ENCODE measurements around the gene ANXA11.

The ANXA11 gene

DNA sequence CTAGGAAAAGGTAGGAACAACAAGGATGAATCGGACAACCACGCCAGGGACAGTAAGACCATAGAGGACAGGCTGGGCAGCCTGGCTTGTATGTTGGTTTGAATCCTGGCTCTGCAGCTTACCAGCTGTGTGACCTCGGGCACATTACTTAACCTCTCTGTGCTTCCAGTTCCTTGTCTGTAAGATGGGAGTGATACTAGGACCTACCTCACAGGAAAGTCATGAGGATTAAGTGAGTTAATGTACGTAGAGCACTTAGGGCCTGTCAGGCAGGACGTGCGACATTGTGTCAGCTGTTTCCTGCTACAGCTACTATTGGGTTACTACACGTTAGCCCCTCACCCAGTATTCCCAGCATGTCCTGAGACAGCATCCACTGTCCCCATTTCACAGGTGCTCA, 40.7 kb downstream of the ANXA11 start:
- DNase-seq = no peak

DNA sequence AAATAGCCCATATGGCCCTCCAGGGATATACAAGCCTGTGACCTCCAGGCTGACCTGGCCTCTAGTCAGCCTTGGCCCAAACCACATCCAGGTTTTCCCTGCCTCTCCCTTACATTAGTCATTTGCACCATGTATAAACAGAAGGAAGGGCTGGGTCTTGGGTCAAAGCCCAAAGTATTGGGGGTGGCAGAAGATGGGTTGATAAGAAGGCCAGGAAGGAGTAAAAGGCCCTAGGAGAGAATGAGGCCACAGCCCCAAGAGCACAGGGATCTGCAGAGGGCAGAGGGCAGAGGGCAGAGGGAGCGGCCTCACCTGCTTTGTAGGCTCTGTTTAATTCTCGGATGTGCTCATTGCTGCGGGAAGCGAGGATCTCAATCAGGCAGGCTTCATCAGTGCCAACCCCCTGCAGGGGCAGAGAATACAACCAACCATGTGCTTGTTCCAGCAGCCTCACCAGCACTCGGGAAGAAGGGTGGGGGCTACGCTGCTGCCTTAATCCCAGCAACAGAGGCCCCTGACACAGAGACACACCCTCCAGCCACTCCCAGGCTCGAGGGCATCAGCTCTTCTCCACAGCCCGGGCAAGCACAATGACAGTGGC, 41.5 kb downstream of the ANXA11 start:
- no peak for DNase-seq

DNA sequence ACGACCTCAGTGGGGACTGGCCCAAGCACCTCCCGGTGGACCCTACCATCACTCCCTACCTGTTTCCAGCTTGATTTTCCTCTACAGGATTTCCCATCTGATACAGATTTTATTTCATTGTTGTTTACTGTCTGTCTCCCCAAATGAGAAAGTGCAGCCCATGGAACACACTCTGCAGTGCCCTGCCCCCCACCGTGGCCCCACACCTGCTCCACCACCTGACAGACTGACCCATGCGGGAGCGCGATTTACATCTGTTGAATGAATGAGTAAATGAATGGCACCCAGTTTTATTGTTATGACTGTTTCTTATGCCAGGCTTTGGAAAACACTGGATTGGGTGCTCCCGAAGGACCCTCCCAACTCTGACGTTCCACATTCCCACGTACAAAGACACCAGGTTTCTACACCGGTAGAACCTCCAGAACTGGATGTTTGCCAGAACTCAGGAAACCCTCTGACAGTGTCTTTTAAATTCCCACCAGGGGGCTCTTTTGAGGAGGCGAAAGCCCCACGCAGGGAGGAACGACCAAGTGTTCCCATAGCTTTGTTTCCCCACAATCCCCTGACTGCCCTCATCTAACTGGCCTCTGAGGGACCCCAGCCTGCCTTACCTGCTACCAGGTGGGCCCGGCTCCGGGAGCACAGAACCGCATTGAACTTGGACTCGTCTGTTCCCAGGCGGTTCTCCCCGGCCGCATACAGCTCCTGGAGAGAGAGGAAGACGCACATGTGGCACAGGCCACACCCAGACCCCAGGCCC, 43.8 kb downstream of the ANXA11 start:
- DNase-seq = peak; percentile 9

DNA sequence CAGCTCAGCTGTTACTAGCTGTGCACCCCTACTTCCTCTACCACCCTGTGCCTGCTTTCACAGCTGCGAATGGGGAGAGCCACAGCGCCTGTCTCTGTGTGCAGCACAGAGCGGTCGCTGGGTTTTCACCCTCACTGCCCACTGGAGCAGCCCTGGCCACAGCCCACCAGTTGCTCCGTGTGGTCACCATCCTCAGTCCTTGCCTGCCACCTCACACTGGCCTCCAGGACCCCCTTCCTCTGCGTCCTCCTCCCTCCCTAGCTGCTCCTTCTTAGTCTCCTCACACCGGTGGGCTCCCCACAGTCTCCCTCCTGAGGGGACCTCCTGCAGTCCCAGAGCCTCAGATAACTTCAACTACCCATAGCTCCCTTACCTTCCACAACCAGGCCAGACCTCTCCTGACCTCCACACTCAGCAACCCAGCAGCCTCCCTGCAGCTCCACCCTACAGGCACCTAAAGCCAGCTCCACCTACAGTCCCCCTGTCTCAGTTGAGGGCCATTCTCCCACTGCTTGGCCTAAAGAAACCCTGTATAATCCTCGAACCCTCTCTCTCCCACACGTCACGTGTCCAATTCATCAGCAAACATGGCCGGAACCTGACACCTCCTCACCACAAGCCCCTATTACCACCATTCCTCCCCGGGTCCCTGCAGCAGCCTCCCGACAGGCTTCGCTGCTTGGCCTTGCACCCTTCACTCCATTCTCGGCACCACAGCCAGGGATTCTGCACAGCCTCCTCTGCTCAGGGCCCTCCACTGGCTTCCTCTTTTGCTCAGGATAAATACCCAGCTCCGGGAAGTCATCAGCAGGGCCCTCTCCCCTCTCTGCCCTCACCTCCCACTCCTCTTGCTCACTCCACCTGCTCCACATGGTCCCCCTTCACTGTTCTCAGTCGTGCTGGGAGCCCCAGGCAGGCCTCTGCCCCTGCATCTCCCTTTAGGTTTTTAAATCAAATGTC, 44.7 kb downstream of the ANXA11 start:
- DNase-seq = no peak

DNA sequence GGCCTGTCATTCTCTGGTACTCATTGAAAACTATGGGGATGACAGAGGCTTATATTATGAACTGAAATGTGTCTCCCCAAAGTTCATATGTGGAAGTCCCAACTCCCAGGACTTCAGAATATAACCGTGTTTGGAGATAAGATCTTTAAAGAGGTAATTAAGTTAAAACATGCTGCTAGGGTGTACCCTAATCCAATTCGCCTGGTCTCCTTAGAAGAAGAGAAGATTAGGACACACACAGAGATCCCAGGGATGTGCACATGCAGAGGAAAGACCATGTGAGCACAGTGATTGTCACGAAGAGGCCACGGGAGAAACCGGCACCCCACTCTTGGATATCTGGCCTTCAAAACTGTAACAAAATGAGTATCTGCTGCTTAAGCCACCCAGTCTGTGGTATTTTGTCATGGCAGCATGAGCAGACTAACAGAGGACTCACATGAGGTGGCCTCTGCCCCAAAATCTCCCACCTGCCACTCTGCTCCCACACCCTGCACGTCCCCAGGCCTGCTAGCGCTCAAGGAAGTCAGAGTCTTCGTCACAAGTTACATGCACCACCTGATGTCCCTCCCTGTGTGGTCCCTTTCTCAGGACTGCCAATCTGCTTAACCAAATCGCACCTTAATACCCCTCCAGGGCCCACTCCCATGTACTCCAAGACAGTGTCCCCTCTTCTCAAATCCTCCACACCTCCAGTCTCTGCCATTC, 46.0 kb downstream of the ANXA11 start:
- no peak for DNase-seq

DNA sequence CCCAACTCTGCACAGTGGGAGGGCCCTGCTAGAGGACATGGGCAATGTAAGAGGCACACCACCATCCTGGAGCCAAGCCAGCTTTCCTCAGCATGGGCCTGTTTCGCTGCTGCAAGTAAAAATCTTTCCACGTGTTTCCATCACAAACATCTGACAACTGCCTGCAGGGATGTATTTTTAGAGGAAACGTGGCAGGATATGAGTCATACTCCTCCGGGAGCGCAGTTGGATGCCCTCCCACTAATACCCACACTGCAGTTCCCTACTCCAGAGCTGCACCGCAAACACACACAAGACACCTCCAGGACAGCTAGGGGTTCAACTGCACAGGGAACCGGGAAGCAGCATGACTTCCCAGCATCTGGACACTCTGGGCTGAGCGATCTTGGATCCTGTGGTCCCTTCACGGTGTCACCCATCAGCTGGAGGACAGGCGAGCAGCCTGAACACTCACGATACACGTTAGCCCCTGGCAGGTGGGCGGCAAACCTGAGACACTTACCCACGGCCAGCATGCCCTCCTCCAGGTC, 46.7 kb downstream of the ANXA11 start:
- peak; percentile 24 for DNase-seq

DNA sequence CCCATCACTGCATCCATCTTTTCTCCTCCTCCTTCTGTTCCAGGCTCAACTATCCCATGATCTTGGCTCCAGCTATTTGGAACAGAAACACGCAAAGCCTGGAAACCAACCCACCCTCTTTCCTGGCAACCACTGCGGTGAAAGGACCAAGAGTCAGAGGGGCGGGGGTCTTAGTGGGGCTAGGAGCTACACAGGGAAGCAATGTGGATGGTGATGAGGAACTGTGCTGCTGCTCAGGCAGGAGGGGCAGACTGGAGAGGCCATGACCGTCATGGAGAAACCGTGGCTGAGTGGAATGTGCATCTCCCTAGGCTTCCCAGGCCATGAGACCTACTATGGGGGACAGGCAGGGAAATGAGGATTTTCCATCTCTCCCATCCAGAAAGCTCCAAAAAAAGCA, 47.2 kb downstream of the ANXA11 start:
- no peak for DNase-seq

DNA sequence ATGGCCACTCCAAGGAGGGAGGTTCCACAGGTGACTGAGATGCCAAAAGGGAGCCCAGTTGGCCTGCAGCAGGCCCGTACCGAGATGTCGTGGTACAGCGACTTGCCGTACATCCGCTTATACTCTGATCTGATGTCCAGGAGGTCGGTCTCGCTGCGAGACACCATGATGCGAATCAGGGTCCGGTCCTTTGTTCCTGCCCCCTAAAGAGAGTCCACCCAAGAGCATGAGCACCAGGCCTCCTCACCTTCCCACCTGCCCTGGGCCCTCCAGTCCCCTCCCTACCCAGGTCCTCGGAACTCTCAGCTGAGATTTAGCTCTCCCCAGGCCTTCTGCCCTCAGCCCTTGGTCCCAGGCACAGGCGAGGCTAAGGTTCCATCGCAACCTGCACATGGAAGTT, 47.8 kb downstream of the ANXA11 start:
- DNase-seq = no peak

DNA sequence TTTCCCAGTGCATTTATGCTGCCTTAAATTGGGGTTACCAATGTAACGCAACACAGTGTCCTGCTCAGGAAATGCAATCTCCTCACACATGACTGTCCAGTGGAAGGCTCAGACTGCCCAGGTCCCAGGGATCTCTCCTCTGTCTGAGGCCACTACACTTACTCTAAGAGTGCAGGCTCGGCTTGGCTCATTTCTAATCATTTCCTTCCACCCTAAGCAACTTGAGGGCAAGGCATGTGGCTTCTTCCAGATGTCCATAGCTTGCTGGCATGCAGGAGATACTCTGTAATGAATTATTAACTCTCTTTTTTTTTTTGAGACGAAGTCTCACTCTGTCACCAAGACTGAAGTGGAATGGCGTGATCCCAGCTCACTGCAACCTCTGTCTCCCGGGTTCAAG, 49.1 kb downstream of the ANXA11 start:
- no peak for DNase-seq

DNA sequence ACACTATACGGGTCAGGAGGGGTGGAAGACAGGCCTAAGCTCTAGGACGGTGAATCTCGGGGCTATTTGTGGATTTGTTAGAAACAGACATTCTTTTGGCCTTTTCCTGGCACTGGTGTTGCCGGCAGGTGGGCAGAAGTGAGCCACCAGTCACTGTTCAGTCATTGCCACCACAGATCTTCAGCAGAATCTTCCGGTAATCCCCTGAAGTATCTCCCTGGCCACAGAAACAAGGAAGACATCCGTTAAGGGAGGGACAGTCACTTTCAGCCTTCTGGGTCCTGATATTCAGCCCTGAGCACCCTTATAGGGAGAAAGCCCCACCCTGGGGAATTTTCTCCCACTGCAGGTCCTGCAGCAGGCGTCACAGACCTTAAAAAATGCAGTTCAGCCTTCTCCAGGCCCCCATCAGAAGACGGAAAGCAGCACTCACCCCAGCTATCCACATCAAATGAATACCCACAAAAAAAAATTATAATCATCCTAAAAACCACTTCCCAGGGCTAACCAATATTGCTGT, 49.6 kb downstream of the ANXA11 start:
- DNase-seq = no peak

DNA sequence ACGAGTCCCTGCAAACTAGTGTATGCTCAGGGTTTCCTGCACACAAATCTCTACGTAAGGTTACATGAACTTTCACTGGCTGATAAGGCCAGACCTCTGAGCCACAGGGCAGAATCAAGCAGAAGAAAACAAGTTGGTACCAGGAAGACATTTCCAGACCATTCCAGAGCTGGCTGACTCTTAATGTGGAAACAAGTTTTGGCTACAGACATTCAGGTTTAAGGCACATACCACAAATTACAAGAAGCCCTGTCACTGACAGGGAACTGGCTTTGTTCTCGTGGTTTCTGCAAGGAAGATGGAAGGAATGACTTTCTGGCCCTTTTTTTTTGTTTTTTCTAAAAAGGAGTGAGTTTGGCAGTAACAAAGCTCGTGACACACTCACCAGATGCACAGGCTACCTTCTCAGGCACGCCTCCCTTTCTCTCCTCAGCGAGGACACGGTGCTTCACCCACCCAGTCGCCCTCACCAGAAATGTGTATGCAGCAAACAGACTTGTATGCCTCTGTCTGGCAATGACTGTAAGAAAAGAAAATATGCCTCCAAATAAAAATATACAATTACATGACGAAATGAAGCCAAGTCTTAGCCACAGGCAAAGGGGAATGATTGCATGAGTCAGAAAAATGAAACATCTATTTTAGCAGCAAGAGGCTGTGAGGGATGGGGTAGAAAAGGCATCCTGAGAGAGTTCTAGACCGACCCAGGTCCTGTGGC, 50.2 kb downstream of the ANXA11 start:
- DNase-seq = no peak

DNA sequence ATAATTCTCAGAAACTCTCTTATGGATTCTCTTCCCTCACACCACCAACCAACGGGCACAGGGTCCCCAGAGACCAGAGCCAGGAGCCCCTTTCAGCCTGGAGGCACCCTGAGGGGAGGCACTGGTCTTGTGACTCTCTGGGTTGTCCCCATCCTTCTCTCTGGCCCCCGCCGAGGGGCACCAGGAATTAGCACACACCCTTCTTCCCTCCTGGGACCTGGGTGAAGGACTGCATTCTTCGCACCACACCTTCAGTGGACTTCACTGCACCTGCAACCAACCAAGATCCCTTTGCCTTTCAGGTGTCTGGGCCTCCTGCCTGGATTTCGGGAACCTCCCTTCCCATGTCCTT, 50.7 kb downstream of the ANXA11 start:
- no peak for DNase-seq

DNA sequence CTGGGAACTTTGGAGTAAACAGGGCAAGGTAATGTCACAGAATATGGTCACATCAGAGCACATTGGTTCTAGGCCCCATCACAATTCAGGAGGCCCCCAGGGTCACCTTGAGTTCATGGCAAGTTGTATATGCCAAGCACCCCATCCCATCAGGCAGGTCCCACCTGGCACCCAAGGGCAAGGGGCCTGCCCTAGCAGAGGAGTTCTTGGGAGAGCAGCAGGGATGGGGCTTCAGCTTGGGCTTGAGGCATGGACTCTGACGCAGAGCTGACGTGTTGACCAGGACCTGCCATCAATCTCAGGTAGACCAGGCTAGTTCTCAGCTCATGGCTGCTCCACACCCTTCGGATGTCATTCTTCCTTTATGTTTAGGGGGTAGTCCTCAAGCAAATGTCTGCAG, 51.9 kb downstream of the ANXA11 start:
- DNase-seq = no peak

DNA sequence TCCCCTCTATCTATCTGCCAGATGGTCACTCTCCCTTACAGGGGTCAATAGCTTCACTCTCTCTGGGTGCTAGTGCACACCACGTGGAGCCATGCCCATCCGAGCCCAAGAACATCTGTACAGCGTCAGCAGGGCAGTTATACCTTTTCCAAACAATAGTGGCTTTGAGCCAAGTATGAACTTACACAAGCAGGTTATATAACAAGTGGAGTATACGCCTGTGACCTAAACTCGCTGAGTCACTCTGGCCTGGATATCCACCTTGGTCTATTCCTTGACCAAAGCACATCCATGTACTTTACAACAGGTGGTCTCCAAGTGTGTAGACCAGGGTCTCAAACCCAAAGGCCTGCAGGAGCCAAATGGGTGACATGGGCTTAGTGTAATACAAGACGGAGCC, 52.5 kb downstream of the ANXA11 start:
- DNase-seq = no peak

DNA sequence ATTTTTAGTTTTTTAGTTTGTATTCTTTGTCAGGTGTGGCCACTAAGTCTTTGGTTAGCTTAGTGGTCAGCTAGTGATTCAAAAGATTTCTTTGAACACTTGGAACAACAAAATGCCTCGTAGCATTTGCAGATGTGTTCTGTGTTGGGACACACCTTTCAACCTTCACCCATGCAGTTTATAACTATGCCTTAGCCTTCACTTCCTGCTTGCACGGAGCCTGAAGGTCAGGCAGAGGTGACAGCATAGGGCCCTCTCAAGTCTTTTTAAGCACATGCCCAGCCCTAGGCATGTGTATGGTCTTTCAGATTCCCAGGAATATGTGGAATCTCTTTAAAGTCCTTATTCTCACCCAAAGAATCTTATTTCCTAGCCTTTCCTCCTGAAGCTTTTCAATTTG, 55.2 kb downstream of the ANXA11 start:
- DNase-seq = no peak

DNA sequence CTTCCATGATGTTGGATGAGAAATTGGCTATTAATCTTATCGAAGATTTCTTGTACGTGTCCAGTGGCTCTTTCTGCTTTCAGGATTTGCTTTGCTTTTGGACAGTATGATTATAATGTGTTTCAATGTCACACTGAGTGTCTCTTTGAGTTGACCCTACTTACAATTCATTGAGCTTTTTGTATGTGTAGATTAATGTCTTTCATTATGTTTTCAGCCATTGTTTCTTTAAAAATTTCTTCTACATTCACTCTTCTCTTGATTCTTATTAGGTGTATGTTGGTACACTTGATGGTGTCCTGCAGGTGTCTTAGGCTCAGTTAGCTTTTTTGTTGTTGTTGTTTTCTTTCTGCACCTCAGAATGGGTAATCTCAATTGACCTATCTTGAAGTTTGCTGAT, 56.2 kb downstream of the ANXA11 start:
- no peak for DNase-seq

DNA sequence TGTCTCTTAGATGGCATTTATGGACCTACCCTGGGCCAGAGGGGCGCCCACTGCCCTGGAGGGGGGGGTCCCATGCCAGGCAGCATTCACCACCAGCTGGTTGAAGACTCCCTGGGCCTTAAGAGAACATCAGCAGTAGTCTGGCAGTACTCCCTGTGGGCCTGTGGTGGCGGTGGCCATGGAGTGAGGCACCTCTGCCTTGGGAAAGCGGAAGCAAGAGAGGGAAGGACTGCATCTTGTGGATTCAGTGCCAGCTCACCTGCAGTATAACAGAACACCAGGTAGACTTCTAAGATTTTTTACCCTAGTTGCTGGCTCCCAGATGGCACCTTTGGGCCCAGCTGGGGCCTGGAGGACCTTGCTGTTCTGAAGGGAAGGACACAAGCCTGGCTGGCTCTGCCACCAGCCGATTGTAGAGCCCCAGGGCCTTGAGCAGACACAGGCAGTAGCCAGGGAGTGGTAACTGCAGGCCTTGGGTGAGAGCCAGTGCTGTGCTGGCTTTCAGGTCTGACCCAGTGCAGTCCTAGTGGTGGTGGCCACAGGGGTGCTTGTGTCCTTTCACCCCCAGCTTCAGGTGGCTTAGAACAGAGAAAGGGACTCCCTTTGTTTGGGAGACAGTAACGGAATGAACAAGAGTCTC, 57.1 kb downstream of the ANXA11 start:
- no peak for DNase-seq

DNA sequence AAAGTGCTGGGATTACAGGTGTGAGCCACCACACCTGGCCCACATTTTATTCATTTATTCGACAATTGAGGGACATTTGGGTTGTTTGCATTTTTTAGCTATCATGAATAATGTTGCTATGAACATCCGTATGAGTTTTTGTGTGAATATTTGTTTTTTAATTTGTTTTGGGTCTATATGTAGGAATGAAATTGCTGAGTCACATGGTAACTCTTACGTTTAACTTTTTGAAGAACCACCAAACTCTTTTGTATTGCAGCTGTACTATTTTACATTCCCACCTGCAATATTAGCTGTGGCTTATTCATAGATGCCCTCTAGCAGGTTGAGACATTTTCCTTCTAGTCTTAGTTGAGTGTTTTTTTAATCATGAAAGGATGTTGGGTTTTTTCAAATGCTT, 58.4 kb downstream of the ANXA11 start:
- no peak for DNase-seq

DNA sequence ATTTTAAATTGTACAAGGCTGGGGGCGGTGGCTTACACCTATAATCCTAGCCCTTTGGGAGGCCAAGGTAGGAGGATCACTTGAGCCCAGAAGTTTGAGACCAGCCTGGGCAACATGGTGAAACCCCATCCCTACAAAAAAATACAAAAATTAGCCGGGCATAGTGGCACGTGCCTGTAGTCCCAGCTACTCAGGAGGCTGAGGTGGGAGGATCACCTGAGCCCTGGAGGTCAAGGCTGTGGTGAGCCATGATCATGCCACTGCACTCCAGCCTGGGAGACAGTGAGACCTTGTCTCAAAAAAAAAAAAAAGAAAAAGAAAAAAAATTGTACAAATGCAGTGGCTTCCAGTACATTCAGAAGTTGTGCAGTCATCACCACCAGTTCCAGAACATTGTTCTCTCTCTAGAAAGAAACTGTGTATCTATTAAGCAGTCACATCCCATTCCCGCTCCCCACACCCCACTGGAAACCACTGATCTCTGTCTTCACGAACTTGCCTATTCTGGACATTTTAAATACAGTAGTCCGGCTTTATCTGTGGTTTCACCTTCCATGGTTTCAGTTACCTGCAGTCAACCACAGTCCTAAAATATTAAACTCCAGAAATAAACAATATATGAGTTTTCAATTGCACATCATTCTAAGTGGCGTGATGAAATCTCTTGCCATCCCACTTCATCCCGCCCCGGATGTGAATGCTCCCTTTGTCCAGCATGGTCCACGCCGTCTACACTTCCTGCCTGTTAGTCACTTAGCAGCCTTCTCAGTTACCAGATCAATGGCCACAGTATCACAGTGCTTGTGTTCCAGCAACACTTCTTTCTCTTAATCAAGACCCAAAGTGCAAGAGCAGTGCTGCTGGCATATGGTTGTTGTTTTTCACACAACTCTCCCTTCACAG, 59.7 kb downstream of the ANXA11 start:
- peak; percentile 24 for DNase-seq

DNA sequence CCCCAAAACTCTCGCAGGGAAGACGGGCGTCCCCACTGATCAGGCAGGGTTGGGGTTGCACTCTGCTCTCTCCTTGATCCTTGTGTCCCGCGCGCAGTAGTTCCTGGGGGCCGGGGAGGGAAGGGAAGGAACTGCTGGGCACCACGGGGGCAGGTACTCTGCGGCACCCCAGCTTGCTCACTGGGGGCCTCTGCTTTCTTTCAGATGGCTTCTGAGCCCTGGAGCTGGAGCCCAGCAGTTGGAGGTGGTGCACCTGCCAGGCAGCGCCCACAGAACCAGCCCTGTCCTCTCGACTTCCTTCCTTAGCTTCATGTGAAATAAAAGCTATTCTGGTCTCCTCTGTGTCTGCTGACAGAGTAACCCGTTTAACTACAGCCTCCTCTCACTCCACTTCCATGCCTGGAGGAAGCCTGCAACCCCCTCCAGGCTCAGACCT, 60.6 kb downstream of the ANXA11 start:
- DNase-seq = peak; percentile 18

Data from NCI-H510A treated with DMSO at 0.1 percent for 48 hours (cell line).